GM18861 (cell line): Measurements from ENCODE around the gene MS4A7.
A peak's percentile ranks its signal among the peaks of the same experiment; 100 is the strongest.
"Not testable (repeated sequence)": the region's sequence is repeated elsewhere in the genome, so short reads cannot be mapped to it uniquely, and the experiment has no call there.

Experiments used
- ATAC-seq: cut with Tn5 transposase; IDR thresholded peaks from one replicate; pipeline ENCODE4 v1.9.1; 2021; ENCODE audit not compliant: unreplicated experiment

The MS4A7 gene

DNA sequence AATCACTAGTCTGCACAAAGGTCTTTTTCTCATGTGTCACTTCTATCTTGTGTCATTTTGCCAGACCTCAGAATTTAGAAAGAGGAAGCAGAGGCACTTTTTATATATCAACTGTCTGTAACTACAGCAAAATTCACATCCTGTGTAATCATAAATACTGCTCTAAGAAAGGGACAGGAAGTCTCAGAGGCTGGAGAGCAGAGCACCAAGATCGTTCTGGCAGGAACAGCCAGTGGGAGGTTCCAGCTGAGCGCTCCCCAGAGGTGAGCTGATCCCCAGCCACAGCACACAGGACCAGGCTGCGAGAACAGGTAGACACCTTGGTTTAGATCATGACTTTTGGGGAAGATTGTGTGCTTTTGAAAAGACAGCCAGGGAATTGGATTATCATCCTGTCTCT lies at the start of gene MS4A7:
Gene MS4A7, plus strand, starts transcription at position 179 of the 400 bp plus-strand sequence. CDS start 4,610 bp downstream, outside the sequence.
- peak; percentile 95 for ATAC-seq

DNA sequence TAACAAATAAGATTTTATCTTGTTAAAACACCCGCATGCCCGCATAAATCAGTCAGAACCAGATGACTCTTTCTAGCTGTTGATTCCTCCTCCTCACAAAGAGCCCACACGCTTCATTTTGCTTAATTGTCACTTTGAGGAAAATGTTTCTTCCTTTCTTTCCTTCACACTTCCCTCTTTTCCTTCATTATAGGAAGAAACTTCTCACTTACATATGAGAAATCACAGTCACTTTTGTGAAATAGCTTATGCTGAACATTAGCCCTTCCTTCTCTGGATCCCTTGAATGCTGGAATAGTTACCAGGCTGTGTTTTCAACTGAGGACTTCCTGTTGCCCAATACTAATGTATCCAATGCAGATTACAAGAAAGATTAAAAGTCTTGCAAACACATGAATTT lies 45.5 kb upstream of the MS4A7 start:
- no peak for ATAC-seq

DNA sequence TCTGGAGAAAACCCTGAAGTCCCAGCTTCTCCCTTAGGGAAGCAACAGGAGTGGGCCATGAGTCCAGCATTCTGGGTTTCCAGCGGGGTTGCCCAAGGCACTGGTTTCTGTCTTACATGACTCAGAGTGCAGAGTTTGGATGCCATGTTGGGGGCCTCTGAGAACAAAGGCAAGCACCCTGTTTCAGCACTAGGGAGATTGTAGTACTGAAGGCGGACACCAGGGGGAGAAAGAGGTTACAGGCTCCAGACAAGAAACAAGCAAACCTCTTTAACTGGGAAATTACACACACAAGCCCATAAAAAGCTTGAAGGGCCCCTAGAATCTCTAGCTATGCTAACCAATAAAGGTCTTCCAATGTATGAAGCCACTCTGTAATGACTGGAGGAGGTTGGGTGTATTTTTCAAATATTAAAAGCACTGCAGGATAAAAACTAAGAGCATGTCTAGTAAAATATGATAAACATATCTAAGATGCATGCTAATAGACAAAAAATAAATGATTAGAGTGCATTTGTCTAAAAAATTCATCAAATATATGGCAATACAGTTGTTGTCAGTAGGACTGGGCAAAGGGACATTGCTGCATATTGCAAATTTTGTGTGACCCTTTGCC lies 44.2 kb upstream of the MS4A7 start:
- peak; percentile 40 for ATAC-seq

DNA sequence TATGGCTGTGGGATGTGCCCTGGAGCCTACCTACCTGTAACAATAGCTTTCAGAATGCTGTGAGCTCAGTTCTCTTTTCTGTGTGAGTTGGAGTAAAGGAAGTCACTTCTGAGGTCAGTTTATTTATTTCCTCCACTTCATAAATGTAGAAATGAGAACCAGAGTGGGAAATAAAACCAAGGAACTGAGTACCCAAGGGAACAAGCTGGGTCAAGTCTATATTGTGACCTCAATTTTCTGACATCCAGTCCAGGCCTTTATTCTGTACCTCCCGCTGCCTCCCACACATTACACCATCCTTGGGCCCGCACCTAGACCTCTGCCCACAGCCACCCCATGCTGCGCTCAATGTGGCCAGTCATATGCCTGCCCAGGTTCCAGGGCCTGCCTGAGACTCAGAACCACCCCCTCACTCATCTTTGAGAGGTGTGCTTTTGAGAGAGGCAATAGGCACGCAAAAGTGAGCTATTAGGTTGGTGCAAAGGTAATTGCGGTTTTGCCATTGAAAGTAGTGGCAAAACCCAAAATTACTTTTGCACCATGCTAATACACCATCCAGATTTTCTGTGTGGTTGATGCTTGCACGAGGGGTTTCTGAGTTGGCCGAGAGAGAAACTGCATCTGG lies 41.5 kb upstream of the MS4A7 start:
- ATAC-seq = peak; percentile 33

GRCh38 chr11:60338053-60338452 lies 40.3 kb upstream of the MS4A7 start:
- ATAC-seq = no peak

DNA sequence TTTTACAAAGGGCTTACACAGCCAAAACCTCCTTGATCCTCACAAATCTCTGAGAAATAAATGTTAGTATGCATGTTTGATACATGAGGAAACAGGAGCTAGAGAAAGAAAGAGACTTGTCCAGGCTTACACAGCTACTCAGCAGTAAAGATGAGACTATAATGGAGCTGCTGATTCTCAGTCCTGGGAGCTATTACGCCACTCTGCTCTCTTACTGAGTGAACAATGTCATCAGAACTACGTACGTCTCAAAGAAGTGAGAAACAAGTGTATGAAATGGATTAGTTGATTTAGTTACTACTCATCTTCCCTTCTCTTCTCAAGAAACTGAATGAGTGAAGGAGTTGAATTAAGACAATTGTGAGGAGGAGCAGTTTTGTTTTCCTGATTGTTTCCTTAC lies 39.0 kb upstream of the MS4A7 start:
- ATAC-seq = no peak

GRCh38 chr11:60343094-60343704 lies 35.1 kb upstream of the MS4A7 start:
- no peak for ATAC-seq

DNA sequence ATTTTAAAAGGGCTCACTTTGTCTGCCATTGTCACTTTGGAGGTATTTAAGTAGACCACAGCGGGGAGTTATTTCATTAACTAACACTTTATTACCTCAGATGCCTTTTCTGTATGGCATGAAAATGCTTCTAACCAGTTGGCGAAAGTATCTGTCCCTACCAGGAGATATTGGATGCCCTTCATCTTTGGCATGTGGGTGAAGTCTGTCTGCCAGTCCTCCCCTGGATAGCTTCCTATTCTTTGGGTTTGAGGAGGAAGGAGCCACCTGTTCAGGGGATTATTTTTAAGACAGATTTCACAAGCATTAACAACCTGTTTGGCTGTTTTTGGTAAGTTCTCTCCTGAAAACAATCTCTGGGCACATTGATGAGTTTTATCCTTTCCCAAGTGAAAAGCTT lies 34.2 kb upstream of the MS4A7 start:
- no peak for ATAC-seq

GRCh38 chr11:60345489-60345888 lies 32.8 kb upstream of the MS4A7 start:
- no peak for ATAC-seq

DNA sequence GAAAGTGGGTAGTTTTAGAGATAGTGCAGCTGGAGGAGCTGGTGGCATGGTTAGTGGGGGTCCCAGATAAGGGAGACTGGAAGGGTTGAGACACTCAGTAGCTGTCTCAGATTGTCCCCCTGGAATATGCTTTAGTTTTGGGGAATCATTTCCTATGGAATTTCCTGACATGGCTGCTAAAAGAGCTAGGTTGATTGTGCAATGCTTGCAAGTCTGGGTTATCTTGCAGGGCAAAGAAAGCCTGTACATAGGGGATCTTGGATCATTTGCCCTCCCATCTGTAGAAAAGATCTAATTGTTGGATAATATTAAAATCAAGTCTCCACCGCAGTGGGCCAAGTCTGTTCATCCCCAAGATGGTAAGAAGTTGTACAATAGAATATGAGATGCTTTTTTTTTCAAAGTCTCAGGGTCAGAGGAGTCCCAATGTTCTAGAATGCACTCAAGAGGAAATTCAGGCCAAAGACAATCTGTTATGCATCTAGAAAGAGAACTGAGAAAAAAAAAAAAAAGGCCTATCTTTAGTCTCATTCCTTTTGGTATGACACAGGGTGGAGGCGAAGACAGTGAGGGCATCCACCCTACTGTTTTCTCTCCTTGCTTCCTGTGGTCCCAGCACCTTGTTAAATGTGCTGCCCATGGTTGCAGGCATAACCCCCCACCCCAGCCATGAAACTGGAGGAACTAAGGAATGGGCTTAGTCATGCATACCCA lies 31.1 kb upstream of the MS4A7 start:
- ATAC-seq = no peak

- ATAC-seq = no peak
Observed at GRCh38 chr11:60348116-60348515, 30.2 kb upstream of the MS4A7 start.

DNA sequence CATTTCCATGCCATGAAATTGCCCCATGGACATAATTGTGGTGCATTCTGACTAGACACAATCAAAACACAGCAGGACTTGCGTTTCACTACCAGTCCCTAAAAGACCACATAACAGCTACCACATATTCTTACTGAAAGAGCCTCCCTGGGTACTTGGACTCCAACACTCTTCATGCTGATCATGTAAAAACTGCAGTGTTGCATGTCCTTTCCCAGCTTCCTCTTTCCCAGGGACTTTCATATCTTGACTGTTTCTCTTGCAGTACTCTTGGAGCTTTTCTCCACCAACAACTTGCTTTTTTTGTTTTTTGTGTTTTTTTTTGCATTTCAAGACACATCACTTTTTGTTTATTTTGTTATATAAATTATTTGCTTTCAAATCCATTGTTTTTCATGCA lies 28.3 kb upstream of the MS4A7 start:
- ATAC-seq = no peak

- ATAC-seq = no peak
Observed at GRCh38 chr11:60357771-60358170, 20.6 kb upstream of the MS4A7 start.

DNA sequence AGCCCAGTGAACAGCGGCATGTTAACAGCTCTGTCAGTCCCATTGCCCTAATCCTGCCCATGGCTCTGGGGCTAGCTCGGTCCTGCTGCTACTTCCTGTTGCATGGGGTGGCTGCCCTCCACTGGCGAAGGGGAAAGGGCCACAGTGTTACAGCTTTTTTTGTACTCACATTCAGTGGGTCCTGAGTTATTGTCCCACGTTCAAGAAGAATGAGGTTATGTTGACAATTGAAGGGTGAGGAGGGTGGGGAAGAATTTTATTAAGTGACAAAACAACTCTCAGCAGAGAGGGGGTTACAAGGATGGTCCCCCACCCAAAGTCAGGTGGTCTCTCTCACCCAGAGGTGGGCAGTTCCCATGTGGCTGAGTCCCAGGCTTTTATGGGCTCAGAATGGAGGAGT lies 17.7 kb upstream of the MS4A7 start:
- ATAC-seq = no peak

GRCh38 chr11:60362241-60362640 lies 16.1 kb upstream of the MS4A7 start:
- no peak for ATAC-seq

DNA sequence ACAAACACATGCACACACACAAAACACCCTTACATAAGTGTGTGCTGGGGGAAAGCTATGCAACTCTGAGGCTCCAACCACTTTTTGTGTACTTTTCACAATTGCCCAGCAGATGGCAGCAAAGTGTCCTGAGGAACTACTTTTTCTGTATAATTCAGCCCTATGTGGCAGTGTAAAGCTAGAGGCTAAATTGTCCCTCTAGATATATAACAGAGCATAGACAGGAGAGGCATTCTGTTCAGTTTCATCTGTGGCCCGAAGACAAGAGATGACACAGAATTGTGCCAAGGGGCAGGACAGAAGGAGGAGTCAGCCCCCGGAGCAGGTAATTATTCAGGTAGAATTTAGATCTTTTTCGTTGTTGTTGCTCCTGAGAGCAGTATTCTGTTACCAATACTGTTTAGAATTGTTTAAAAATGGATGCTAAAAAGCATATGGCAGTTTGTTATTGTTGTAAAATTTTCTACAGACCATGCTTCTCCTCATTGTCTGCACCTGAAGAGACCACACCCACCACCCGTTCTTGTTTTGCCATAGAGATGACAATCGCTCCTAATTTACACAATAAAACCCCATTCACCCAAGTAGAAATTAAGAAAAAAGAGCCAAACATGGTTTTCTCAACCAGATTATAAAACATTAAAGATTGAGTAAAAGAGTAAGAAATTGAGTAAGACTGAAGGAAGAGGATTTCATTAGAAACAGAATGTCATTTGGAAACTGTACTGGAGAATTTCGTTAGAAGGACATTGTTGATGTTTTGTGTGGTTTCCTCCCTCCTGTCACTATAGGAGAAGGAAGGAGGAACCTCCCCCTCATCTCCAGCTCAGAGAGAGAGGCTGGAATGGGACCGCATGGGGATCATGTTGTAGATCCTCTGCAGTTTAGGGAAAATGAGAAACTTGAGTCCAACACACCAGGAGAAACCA lies 14.5 kb upstream of the MS4A7 start:
- ATAC-seq = peak; percentile 49

- ATAC-seq = not testable (repeated sequence)
Observed at GRCh38 chr11:60366262-60366904, 11.9 kb upstream of the MS4A7 start.

DNA sequence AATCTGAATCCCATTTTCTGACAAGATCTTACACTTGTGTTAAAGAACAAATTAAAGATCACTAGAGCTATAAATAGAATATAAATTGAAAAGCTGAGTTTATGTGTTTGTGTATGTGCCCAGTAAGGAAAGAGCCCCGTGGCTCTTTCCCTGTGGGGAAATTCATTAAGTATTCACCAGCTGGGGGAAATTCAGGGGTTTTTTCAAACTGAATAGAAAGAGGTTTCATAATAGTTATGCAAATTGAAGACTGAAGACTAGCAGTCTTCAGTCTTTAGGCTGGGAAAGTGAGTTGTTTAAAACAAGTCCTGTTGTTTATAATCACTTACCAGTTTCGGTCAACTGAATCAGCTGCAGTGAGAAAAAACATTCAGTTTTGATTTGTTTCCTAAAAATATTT lies 11.3 kb upstream of the MS4A7 start:
- peak; percentile 85 for ATAC-seq

DNA sequence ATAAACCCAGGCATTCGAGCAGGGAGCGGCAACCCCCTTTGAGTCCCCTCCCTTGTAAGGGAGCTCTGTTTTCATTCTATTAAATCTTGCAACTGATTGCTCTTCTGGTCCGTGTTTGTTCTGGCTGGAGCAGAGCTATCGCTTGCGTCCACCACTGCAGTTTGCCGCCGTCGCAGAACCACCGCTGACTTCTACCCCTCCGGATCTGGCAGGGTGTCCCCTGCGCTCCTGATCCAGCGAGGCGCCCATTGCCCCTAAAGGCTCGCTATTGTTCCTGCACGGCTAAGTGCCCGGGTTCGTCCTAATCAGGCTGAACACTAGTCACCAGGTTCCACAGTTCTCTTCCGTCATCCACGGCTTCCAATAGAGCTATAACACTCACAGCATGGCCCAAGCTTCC lies 10.4 kb upstream of the MS4A7 start:
- ATAC-seq = no peak

GRCh38 chr11:60370252-60370810 lies 8.0 kb upstream of the MS4A7 start:
- ATAC-seq = no peak
